Measurements from ENCODE around the gene MAPKAPK2. TPM values are rescaled to one million over a fixed set of nuclear protein-coding genes. Genes with fewer than 3 reads are reported as not detected.

MAPKAPK2 gene
- total and polyA plus RNA-seq, 2 of the 13 experiments (the other 11 are each of a cell fraction or from before 2014, with no cell fraction given), result 16.6 to 34.0 TPM

- TF ChIP-seq AHDC1 (CRISPR knock-in tag; IDR thresholded peaks at IDR 0.05; ENCODE audit: borderline replicate concordance) (peak; percentile 50; the same call in 1 of the 2 replicates), ZFP90 (CRISPR knock-in tag; IDR thresholded peaks at IDR 0.05; ENCODE audit: borderline replicate concordance) (no peak), ZNF280D (CRISPR knock-in tag; IDR thresholded peaks at IDR 0.05) (no peak), ONECUT2 (CRISPR knock-in tag; IDR thresholded peaks at IDR 0.05) (no peak), SP1 (IDR thresholded peaks at IDR 0.05) (no peak), SP1 (CRISPR knock-in tag; IDR thresholded peaks at IDR 0.05) (no peak), ZNF83 (CRISPR knock-in tag; IDR thresholded peaks at IDR 0.05; ENCODE audit: borderline replicate concordance) (no peak), ZNF850 (CRISPR knock-in tag; conservative IDR thresholded peaks at IDR 0.05) (no peak), SOX13 (IDR thresholded peaks at IDR 0.05) (peak; percentile 90), SOX13 (CRISPR knock-in tag; conservative IDR thresholded peaks at IDR 0.05 in 1 of 2, IDR thresholded peaks at IDR 0.05 in 1 of 2) (peak in 1 of 2 experiments; percentile 94; a peak in 2 of 4 replicates), ZNF687 (CRISPR knock-in tag; IDR thresholded peaks at IDR 0.05) (no peak; the same call in 1 of the 2 replicates), ZBTB21 (CRISPR knock-in tag; IDR thresholded peaks at IDR 0.05) (no peak), ZNF552 (CRISPR knock-in tag; IDR thresholded peaks at IDR 0.05; ENCODE audit: borderline replicate concordance) (no peak), NR2C2 (CRISPR knock-in tag; IDR thresholded peaks at IDR 0.05; ENCODE audit: borderline replicate concordance) (peak; percentile 48; the same call in 1 of the 2 replicates), ELK4 (CRISPR knock-in tag; IDR thresholded peaks at IDR 0.05; ENCODE audit: borderline replicate concordance) (no peak), TBX3 (IDR thresholded peaks at IDR 0.05; ENCODE audit: borderline replicate concordance) (no peak)
Observed at GRCh38 chr1:206699626-206700025, 14.9 kb downstream of the MAPKAPK2 start (continued).
